GM21390 (cell line): ENCODE data around the gene ACTR1A.

ENCODE experiments used
- ATAC-seq: cut with Tn5 transposase; IDR thresholded peaks from one replicate; pipeline ENCODE4 v1.9.1; 2021; ENCODE audit not compliant: unreplicated experiment

Gene ACTR1A

GRCh38 chr10:102431452-102432124, 70.9 kb downstream of the ACTR1A start:
- peak; percentile 3 for ATAC-seq

GRCh38 chr10:102429468-102429867, 73.0 kb downstream of the ACTR1A start:
- ATAC-seq, result no peak
